WTC11 (cell line): ENCODE results near the gene TNFRSF11A. TPM values are rescaled to one million over a fixed set of nuclear protein-coding genes. Genes with fewer than 3 reads are reported as not detected.
A peak's percentile ranks its signal among the peaks of the same experiment; 100 is the strongest.

ENCODE experiments used
- ATAC-seq: fragments of 200-7000 bp; cut with Tn5 transposase; 2 replicates; pipeline ENCODE4 v1.10.0; 2021; ENCODE audit warnings: mild to moderate bottlenecking, moderate library complexity
- Bru-seq: library from RNA; stranded (reverse); fragments of 400-500 nt; gene quantifications from one replicate; lab custom pipeline; 2021; lab: Mats Ljungman, UMichigan
- CTCF ChIA-PET: fragments of 300-600 bp; sonication (Branson Sonifier 250); formaldehyde crosslinking; loops from one replicate; lab custom pipeline; 2021; ENCODE audit warnings: antibody characterized with exemption; lab: Charles Lee
- POLR2A ChIA-PET: fragments of 350-600 bp; sonication (Branson Sonifier 250); formaldehyde crosslinking; loops from one replicate; lab custom pipeline; 2021; ENCODE audit warnings: antibody characterized with exemption; lab: Charles Lee
- DNase-seq: peaks from one replicate; pipeline ENCODE4 v3.0.0; 2021; ENCODE audit warnings: low spot score
- H3K27ac Mint-ChIP-seq: 2 replicates; pipeline ENCODE4 v1.8.0; 2021; ENCODE audit warnings: mixed read lengths
- H3K27me3 Mint-ChIP-seq: 2 replicates; pipeline ENCODE4 v1.8.0; 2021; ENCODE audit warnings: low read depth, mild to moderate bottlenecking, moderate library complexity, mixed read lengths
- H3K36me3 Mint-ChIP-seq: 2 replicates; pipeline ENCODE4 v1.8.0; 2021; ENCODE audit warnings: mixed read lengths
- H3K4me1 Mint-ChIP-seq: 2 replicates; pipeline ENCODE4 v1.8.0; 2022; ENCODE audit warnings: mixed read lengths
- H3K4me3 Mint-ChIP-seq: 2 replicates; pipeline ENCODE4 v1.8.0; 2021; ENCODE audit warnings: mild to moderate bottlenecking, moderate library complexity, mixed read lengths
- H3K9me3 Mint-ChIP-seq: 2 replicates; pipeline ENCODE4 v1.8.0; 2021; ENCODE audit warnings: mixed read lengths
- CREB1 ChIP-seq: sonication (generic); formaldehyde crosslinking; IDR thresholded peaks from 2 replicates; pipeline ENCODE4 v1.8.0; 2023; ENCODE audit warnings: mild to moderate bottlenecking, missing genetic modification reagents
- CTCF ChIP-seq: fragments of 200-600 bp; IDR thresholded peaks from 2 replicates; pipeline ENCODE4 v1.8.0; 2022; ENCODE audit warnings: antibody characterized with exemption
- E2F1 ChIP-seq: sonication (generic); formaldehyde crosslinking; IDR thresholded peaks from 2 replicates; pipeline ENCODE4 v1.8.0; 2022; ENCODE audit warnings: mild to moderate bottlenecking, missing genetic modification reagents
- E2F4 ChIP-seq: sonication (generic); formaldehyde crosslinking; IDR thresholded peaks from 2 replicates; pipeline ENCODE4 v1.8.1; 2022; ENCODE audit warnings: low read depth, mild to moderate bottlenecking, moderate library complexity, missing genetic modification reagents, borderline replicate concordance
- ERG ChIP-seq: fragments of 250-450 bp; sonication (Bioruptor Pico); IDR thresholded peaks from 2 replicates; pipeline ENCODE4 v1.8.0; 2021; ENCODE audit warnings: mild to moderate bottlenecking
- FOXK1 ChIP-seq: sonication (generic); formaldehyde crosslinking; IDR thresholded peaks from 2 replicates; pipeline ENCODE4 v1.8.0; 2022; ENCODE audit warnings: mild to moderate bottlenecking, moderate library complexity, missing genetic modification reagents
- FOXP1 ChIP-seq: sonication (generic); formaldehyde crosslinking; IDR thresholded peaks from 2 replicates; pipeline ENCODE4 v1.8.0; 2022; ENCODE audit warnings: missing genetic modification reagents, mild to moderate bottlenecking, moderate library complexity, borderline replicate concordance
- GRHL2 ChIP-seq: fragments of 250-450 bp; sonication (Bioruptor Pico); IDR thresholded peaks from 2 replicates; pipeline ENCODE4 v1.8.0; 2022; ENCODE audit warnings: mild to moderate bottlenecking, moderate library complexity; ENCODE audit not compliant: insufficient replicate concordance, severe bottlenecking
- HMGA2 ChIP-seq: fragments of 250-450 bp; sonication (Bioruptor Pico); IDR thresholded peaks from 2 replicates; pipeline ENCODE4 v1.4.0; 2021; ENCODE audit warnings: mild to moderate bottlenecking, moderate library complexity
- HMGXB4 ChIP-seq: sonication (generic); formaldehyde crosslinking; IDR thresholded peaks from 2 replicates; pipeline ENCODE4 v1.8.1; 2023; ENCODE audit warnings: mild to moderate bottlenecking, moderate library complexity, missing genetic modification reagents
- IRF2 ChIP-seq: sonication (generic); formaldehyde crosslinking; IDR thresholded peaks from 2 replicates; pipeline ENCODE4 v1.8.0; 2022; ENCODE audit warnings: low read depth, missing genetic modification reagents, borderline replicate concordance
- KAT7 ChIP-seq: sonication (generic); formaldehyde crosslinking; IDR thresholded peaks from 2 replicates; pipeline ENCODE4 v1.8.1; 2023; ENCODE audit warnings: missing genetic modification reagents, mild to moderate bottlenecking, borderline replicate concordance
- MAX ChIP-seq: sonication (generic); formaldehyde crosslinking; IDR thresholded peaks from 2 replicates; pipeline ENCODE4 v1.8.0; 2022; ENCODE audit warnings: mild to moderate bottlenecking, missing genetic modification reagents
- MXD4 ChIP-seq: fragments of 250-450 bp; sonication (Bioruptor Pico); IDR thresholded peaks from 2 replicates; pipeline ENCODE4 v1.8.0; 2021; ENCODE audit warnings: mild to moderate bottlenecking, moderate library complexity, borderline replicate concordance
- MYBL2 ChIP-seq: sonication (generic); formaldehyde crosslinking; IDR thresholded peaks from 2 replicates; pipeline ENCODE4 v1.8.1; 2023; ENCODE audit warnings: mild to moderate bottlenecking, moderate library complexity, missing genetic modification reagents
- NFE2L1 ChIP-seq: sonication (generic); formaldehyde crosslinking; IDR thresholded peaks from 2 replicates; pipeline ENCODE4 v1.8.1; 2023; ENCODE audit warnings: missing genetic modification reagents
- OVOL2 ChIP-seq: fragments of 250-450 bp; sonication (Bioruptor Pico); IDR thresholded peaks from 2 replicates; pipeline ENCODE4 v1.9.0; 2021; ENCODE audit warnings: mild to moderate bottlenecking, borderline replicate concordance
- PRDM15 ChIP-seq: sonication (generic); formaldehyde crosslinking; IDR thresholded peaks from 2 replicates; pipeline ENCODE4 v1.8.0; 2022; ENCODE audit warnings: missing genetic modification reagents
- SP1 ChIP-seq: sonication (generic); formaldehyde crosslinking; conservative IDR thresholded peaks from 2 replicates; pipeline ENCODE4 v1.8.1; 2022; ENCODE audit warnings: missing genetic modification reagents
- ZNF138 ChIP-seq: sonication (generic); formaldehyde crosslinking; conservative IDR thresholded peaks from 2 replicates; pipeline ENCODE4 v1.8.1; 2022; ENCODE audit warnings: mild to moderate bottlenecking, moderate library complexity, missing genetic modification reagents
- ZNF219 ChIP-seq: sonication (generic); formaldehyde crosslinking; IDR thresholded peaks from 2 replicates; pipeline ENCODE4 v1.8.0; 2023; ENCODE audit warnings: missing genetic modification reagents, mild to moderate bottlenecking, borderline replicate concordance
- ZNF317 ChIP-seq: sonication (generic); formaldehyde crosslinking; IDR thresholded peaks from 2 replicates; pipeline ENCODE4 v1.8.1; 2023; ENCODE audit warnings: low read depth, mild to moderate bottlenecking, moderate library complexity, missing genetic modification reagents, borderline replicate concordance
- ZNF416 ChIP-seq: fragments of 250-450 bp; sonication (Bioruptor Pico); IDR thresholded peaks from 2 replicates; pipeline ENCODE4 v1.9.0; 2021; ENCODE audit warnings: mild to moderate bottlenecking, inconsistent platforms
- ZNF423 ChIP-seq: fragments of 250-450 bp; sonication (Bioruptor Pico); IDR thresholded peaks from 2 replicates; pipeline ENCODE4 v2.1.2; 2022; ENCODE audit warnings: mild to moderate bottlenecking, moderate library complexity
- long read RNA-seq, 3 experiments: library from RNA in 1 of 3; library from capped mRNA in 1 of 3; library from polyadenylated mRNA in 1 of 3; unstranded in 2 of 3; stranded (forward) in 1 of 3; transcript quantifications; one replicate each; pipeline ENCODE4 v2.0.0, GENCODE V29; 2021
- total RNA-seq: library from RNA; stranded (reverse); gene quantifications from 3 replicates; pipeline ENCODE4 v1.2.3, GENCODE V29; 2021

The TNFRSF11A gene
- total RNA-seq (3.9 to 4.9 TPM (median 4.7 TPM) in 3 replicates), Bru-seq, nascent RNA (percentile 55 among the genes with signal in this experiment)
- long read RNA-seq, experiment 1, full-length matches to known transcripts, result 10 of 15 reads
- long read RNA-seq, experiment 1, partial matches to known transcripts, result 2 of 15 reads
- long read RNA-seq, experiment 1, other reads (novel, unspliced or antisense), result 3 of 15 reads
- long read RNA-seq, experiment 2, full-length matches to known transcripts, result 4 of 10 reads
- long read RNA-seq, experiment 2, partial matches to known transcripts, result 1 of 10 reads
- long read RNA-seq, experiment 2, other reads (novel, unspliced or antisense), result 5 of 10 reads
- long read RNA-seq, experiment 3, partial matches to known transcripts, result 0 of 1 reads
- long read RNA-seq, experiment 3, other reads (novel, unspliced or antisense), result 1 of 1 reads

GRCh38 chr18:62324917-62325805, at the start of gene TNFRSF11A:
Gene TNFRSF11A, plus strand, starts transcription at chr18:62325310. Its CDS starts 43 bp downstream, at chr18:62325353.
- Mint-ChIP-seq H3K27me3 (peaks cover 55% of the 10 kb centered on the region), H3K9me3 (no peaks in the 10 kb centered on the region)
- CTCF ChIA-PET, result interaction anchor here (0.6 to 2.8 kb wide), 16 partner anchors 9 to 261 kb away, joined by 3 to 10 read pairs (median 6); partner anchors contain the start of gene ZCCHC2
- TF ChIP-seq KAT7 (CRISPR knock-in tag), result 0 out of 2 replicates have a peak, but pooled peaks have one; percentile 58
- no peak for TF ChIP-seq ZNF416
- TF ChIP-seq OVOL2 (CRISPR knock-in tag), result no peak
- no peak for TF ChIP-seq FOXP1 (CRISPR knock-in tag)
- no peak for TF ChIP-seq HMGA2 (CRISPR knock-in tag)
- no peak for TF ChIP-seq E2F1 (CRISPR knock-in tag)
- TF ChIP-seq ZNF138 (CRISPR knock-in tag), result no peak
- TF ChIP-seq ZNF423, result no peak
- no peak for TF ChIP-seq PRDM15 (CRISPR knock-in tag)
- no peak for TF ChIP-seq GRHL2
- TF ChIP-seq E2F4 (CRISPR knock-in tag), result no peak
- TF ChIP-seq HMGXB4 (CRISPR knock-in tag), result peak; percentile 38; the same call in 1 of the 2 replicates
- TF ChIP-seq FOXK1, result no peak
- no peak for TF ChIP-seq MXD4 (CRISPR knock-in tag)
- peak; percentile 43; the same call in 1 of the 2 replicates for TF ChIP-seq CTCF
- no peak for TF ChIP-seq ERG (CRISPR knock-in tag)
- no peak for TF ChIP-seq IRF2
- no peak for TF ChIP-seq ZNF317 (CRISPR knock-in tag)
- no peak for TF ChIP-seq CREB1 (CRISPR knock-in tag)
- no peak for TF ChIP-seq MYBL2
- TF ChIP-seq SP1 (CRISPR knock-in tag), result peak; percentile 56
- peak; percentile 30; the same call in 1 of the 2 replicates for TF ChIP-seq MAX (CRISPR knock-in tag)
- TF ChIP-seq NFE2L1, result 0 out of 2 replicates have a peak, but pooled peaks have one; percentile 20
- no peak for TF ChIP-seq ZNF219

More at GRCh38 chr18:62324917-62325805, at the start of gene TNFRSF11A:
- H3K4me1 Mint-ChIP-seq, result peaks cover 61% of the 10 kb centered on the region
- peak within 1 kb of the TSS; percentile 80 for H3K4me3 Mint-ChIP-seq
- DNase-seq (peak; percentile 75), ATAC-seq (peak; percentile 78)
- no peak within 1 kb of the TSS for H3K27ac Mint-ChIP-seq
- no peaks in the 10 kb centered on the region for H3K36me3 Mint-ChIP-seq
- POLR2A ChIA-PET, result no interaction called here
